ENCODE results near the gene DNAJC12. TPM values are rescaled to one million over a fixed set of nuclear protein-coding genes. Genes with fewer than 3 reads are reported as not detected.

The DNAJC12 gene
- total RNA-seq: 5.9 and 6.1 TPM in 2 replicates
- long read RNA-seq, transcript DNAJC12-201 (5 exons, 1,201 nt): major isoform, 7 of 8 reads
- long read RNA-seq, partial matches to known transcripts: 0 of 8 reads
- long read RNA-seq, other reads (novel, unspliced or antisense): 0 of 8 reads

- DNase-seq (ENCODE audit: low spot score, unreplicated experiment): no peak
- no peaks in the 10 kb centered on the region for H3K36me3 Mint-ChIP-seq (ENCODE audit: insufficient read depth)
- peak within 1 kb of the TSS; percentile 40 for H3K4me3 Mint-ChIP-seq (ENCODE audit: low read depth)
- no peak within 1 kb of the TSS for H3K27ac Mint-ChIP-seq
- no peaks in the 10 kb centered on the region for H3K9me3 Mint-ChIP-seq (ENCODE audit: low read depth)
- no peak for TF ChIP-seq CTCF (IDR thresholded peaks at IDR 0.05; ENCODE audit: unreplicated experiment)
- H3K4me1 Mint-ChIP-seq (ENCODE audit: low read depth): peaks cover 1% of the 10 kb centered on the region
- H3K27me3 Mint-ChIP-seq: no peaks in the 10 kb centered on the region
Observed at GRCh38 chr10:67837541-67838314, at the start of gene DNAJC12. DNAJC12 (minus strand) TSS chr10:67838188; CDS start chr10:67838011, 177 bp downstream.

DNA sequence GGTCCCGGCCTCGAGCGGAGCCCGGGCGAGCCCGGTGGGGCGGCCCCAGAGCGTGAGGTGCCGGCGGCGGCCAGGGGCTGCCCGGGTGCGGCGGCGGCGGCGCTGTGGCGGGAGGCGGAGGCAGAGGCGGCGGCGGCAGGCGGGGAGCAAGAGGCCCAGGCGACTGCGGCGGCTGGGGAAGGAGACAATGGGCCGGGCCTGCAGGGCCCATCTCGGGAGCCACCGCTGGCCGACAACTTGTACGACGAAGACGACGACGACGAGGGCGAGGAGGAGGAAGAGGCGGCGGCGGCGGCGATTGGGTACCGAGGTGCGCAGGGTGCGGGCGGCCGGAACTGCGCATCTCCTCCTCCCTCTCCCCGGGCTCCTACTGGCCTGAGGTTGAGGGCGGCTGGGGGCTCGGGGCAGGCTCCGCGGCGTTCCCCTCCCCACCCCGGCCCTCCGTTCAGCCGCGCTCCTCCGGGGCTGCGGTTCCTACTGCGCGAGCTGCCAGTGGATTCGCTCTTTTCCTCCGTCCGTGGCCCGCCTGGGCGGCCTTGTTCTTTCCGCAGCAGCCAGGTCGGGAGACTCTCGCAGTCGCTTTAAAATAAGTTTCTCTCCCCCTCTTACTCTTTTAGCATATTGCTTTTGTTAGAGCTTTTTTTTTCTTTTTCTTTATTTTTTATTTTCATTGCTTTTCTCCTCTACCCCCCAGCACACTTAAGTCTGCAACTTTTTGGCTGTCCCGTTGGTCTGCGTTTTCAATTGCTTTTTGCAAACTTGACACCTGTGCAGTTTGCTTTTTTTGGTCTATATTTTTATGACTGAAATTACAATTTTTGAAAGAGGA is 47.1 kb upstream of the DNAJC12 start:
- Mint-ChIP-seq H3K4me3 (ENCODE audit: low read depth) (peak overlapping the region; percentile 90), H3K4me1 (ENCODE audit: low read depth) (peaks cover 8% of the 10 kb centered on the region), H3K9me3 (ENCODE audit: low read depth) (no peaks in the 10 kb centered on the region), H3K27ac (peak overlapping the region; percentile 95), H3K36me3 (ENCODE audit: insufficient read depth) (peaks cover 21% of the 10 kb centered on the region), H3K27me3 (no peaks in the 10 kb centered on the region)
- DNase-seq (ENCODE audit: low spot score, unreplicated experiment): peak; percentile 50
- TF ChIP-seq CTCF (IDR thresholded peaks at IDR 0.05; ENCODE audit: unreplicated experiment): peak; percentile 18

DNA sequence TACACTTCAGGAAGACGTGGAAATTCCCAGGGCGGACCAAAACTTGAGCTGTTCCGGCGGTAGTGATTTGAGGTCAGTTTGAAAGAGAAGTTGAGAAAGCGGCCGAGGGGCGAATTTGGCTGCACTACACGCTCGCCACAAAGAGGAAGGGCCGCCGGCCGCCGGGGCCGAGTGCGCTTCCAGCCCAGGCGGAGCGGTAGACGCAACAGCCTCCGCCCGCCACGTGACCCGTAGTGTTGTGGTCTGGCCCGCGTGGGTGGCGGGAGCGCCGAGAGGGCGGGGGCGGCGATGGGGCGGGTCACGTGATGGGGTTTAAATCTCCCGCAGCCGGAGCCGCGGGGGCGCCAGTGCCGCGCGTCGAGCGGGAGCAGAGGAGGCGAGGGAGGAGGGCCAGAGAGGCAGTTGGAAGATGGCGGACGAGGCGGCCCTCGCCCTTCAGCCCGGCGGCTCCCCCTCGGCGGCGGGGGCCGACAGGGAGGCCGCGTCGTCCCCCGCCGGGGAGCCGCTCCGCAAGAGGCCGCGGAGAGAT is 46.4 kb upstream of the DNAJC12 start, which contains the start of gene SIRT1:
TSS of gene SIRT1 (plus strand) at position 344 of the 529 bp plus-strand sequence. CDS start at position 410, 66 bp downstream.
- Mint-ChIP-seq H3K4me3 (ENCODE audit: low read depth) (peak within 1 kb of the TSS; percentile 90), H3K4me1 (ENCODE audit: low read depth) (peaks cover 8% of the 10 kb centered on the region), H3K36me3 (ENCODE audit: insufficient read depth) (peaks cover 17% of the 10 kb centered on the region), H3K27ac (peak within 1 kb of the TSS; percentile 97), H3K27me3 (no peaks in the 10 kb centered on the region), H3K9me3 (ENCODE audit: low read depth) (no peaks in the 10 kb centered on the region)
- TF ChIP-seq CTCF (IDR thresholded peaks at IDR 0.05; ENCODE audit: unreplicated experiment): no peak
- DNase-seq (ENCODE audit: low spot score, unreplicated experiment): peak; percentile 96

- H3K4me1 Mint-ChIP-seq (ENCODE audit: low read depth): peaks cover 8% of the 10 kb centered on the region
- TF ChIP-seq CTCF (IDR thresholded peaks at IDR 0.05; ENCODE audit: unreplicated experiment): no peak
- H3K9me3 Mint-ChIP-seq (ENCODE audit: low read depth): no peaks in the 10 kb centered on the region
- peak overlapping the region; percentile 97 for H3K27ac Mint-ChIP-seq
- no peaks in the 10 kb centered on the region for H3K27me3 Mint-ChIP-seq
- peaks cover 13% of the 10 kb centered on the region for H3K36me3 Mint-ChIP-seq (ENCODE audit: insufficient read depth)
- peak overlapping the region; percentile 89 for H3K4me3 Mint-ChIP-seq (ENCODE audit: low read depth)
- no peak for DNase-seq (ENCODE audit: low spot score, unreplicated experiment)
Observed at GRCh38 chr10:67883710-67884312, 45.8 kb upstream of the DNAJC12 start.

All from progenitor cell of endocrine pancreas (in vitro differentiated cells).